K562 (cell line): ENCODE data around the gene BNC2. TPM values are rescaled to one million over a fixed set of nuclear protein-coding genes. Genes with fewer than 3 reads are reported as not detected.

Source experiments
- ATAC-seq: fragments of 200-7000 bp; cut with Tn5 transposase; 3 replicates; pipeline ENCODE4 v1.9.1; 2020; ENCODE audit warnings: moderate library complexity
- BruUV-seq: library from RNA; stranded (reverse); fragments of 400-500 nt; replicated peaks from 2 replicates; lab custom pipeline; 2021; lab: Mats Ljungman, UMichigan
- CTCF ChIA-PET: fragments of 300-600 bp; formaldehyde crosslinking; extraction: SDS; loops from one replicate; lab custom pipeline; 2021; ENCODE audit warnings: low intra/inter-chr PET ratio; lab: Yijun Ruan, JAX
- POLR2A ChIA-PET: fragments of 300-600, 350-650 bp; sonication (Branson Sonifier 250); formaldehyde crosslinking; extraction: SDS; loops from one replicate; lab custom pipeline; 2021; ENCODE audit warnings: antibody characterized with exemption, inconsistent platforms; lab: Yijun Ruan, JAX
- DNase-seq, 4 experiments: peaks; one replicate each; pipeline versions ENCODE4 v3.0.0 to v3.0.0-alpha.2; 2011 to 2018; ENCODE audit warnings: low spot score in 3 of 4, mixed read lengths in 3 of 4; ENCODE audit errors: extremely low read depth in 1 of 4
- FAIRE-seq: peaks from 2 replicates; lab custom pipeline; 2011; peaks lifted over from hg19 to GRCh38; lab: Jason Lieb, UNC
- H2AFZ ChIP-seq: 2 replicates; pipeline ENCODE4 v1.6.0; 2011; ENCODE audit warnings: low read depth, low read length, control low read depth, inconsistent platforms
- H3K27ac ChIP-seq: fragments of 200-600 bp; 3 replicates; pipeline ENCODE4 v1.8.0; 2011; ENCODE audit warnings: low read depth, mild to moderate bottlenecking, control low read depth, inconsistent platforms, low read length, moderate library complexity, mixed read lengths; ENCODE audit errors: extremely low read depth
- H3K27me3 ChIP-seq, 2 experiments: fragments of 300-600 bp in 1 of 2; 2 replicates in 1 of 2; 3 replicates in 1 of 2; pipeline versions ENCODE4 v1.6.0 to v1.8.0; 2011; ENCODE audit warnings: inconsistent platforms in 2 of 2, low read length in 2 of 2, mild to moderate bottlenecking in 1 of 2, mixed read lengths in 1 of 2, moderate library complexity in 1 of 2; ENCODE audit not compliant: control insufficient read depth in 2 of 2, insufficient read depth in 2 of 2
- H3K36me3 ChIP-seq: fragments of 300-600 bp; 3 replicates; pipeline ENCODE4 v1.8.0; 2011; ENCODE audit warnings: mild to moderate bottlenecking, low read length, inconsistent platforms; ENCODE audit not compliant: control insufficient read depth, insufficient read depth
- H3K4me1 ChIP-seq, 2 experiments: fragments of 200-600 bp in 1 of 2; replicated peaks in 1 of 2; 2 replicates in 1 of 2; 3 replicates in 1 of 2; pipeline versions ENCODE4 v1.5.1 to v1.8.0; 2011; ENCODE audit warnings: inconsistent platforms in 2 of 2, low read length in 2 of 2, mild to moderate bottlenecking in 1 of 2, mixed read lengths in 1 of 2, moderate library complexity in 1 of 2; ENCODE audit not compliant: control insufficient read depth in 2 of 2, insufficient read depth in 2 of 2
- H3K4me2 ChIP-seq: 2 replicates; pipeline ENCODE4 v1.6.1; 2011; ENCODE audit warnings: low read length, control low read depth, inconsistent platforms, mixed read lengths; ENCODE audit not compliant: insufficient read depth
- H3K4me3 ChIP-seq: fragments of 200-600 bp; sonication (generic), shearing (Covaris generic); 2 replicates; pipeline ENCODE4 v1.5.1; 2016; ENCODE audit warnings: control low read depth, inconsistent platforms
- H3K79me2 ChIP-seq: fragments of 200-600 bp; 3 replicates; pipeline ENCODE4 v1.8.0; 2011; ENCODE audit warnings: low read length, inconsistent platforms; ENCODE audit not compliant: control insufficient read depth, insufficient read depth
- H3K9ac ChIP-seq, 2 experiments: 2 replicates each; pipeline versions ENCODE4 v1.6.0 to v1.6.1; 2011; ENCODE audit warnings: low read depth in 2 of 2, low read length in 2 of 2, control low read depth in 1 of 2, inconsistent platforms in 1 of 2, mild to moderate bottlenecking in 1 of 2, mixed read lengths in 1 of 2; ENCODE audit not compliant: insufficient read depth in 1 of 2
- H3K9me1 ChIP-seq: one replicate; pipeline ENCODE4 v1.6.0; 2011; ENCODE audit warnings: inconsistent platforms, mild to moderate bottlenecking, low read length, moderate library complexity; ENCODE audit not compliant: control insufficient read depth, insufficient read depth
- H3K9me3 ChIP-seq: replicated peaks from 2 replicates; pipeline ENCODE4 v1.5.1; 2011; ENCODE audit warnings: low read depth, low read length, inconsistent platforms; ENCODE audit not compliant: control insufficient read depth, insufficient read depth
- H4K20me1 ChIP-seq: replicated peaks from 2 replicates; pipeline ENCODE4 v1.6.1; 2011; ENCODE audit warnings: low read length, inconsistent platforms, mixed read lengths; ENCODE audit not compliant: control insufficient read depth, insufficient read depth
- WGBS: fragments of 100-300 bp; shearing (Covaris generic); methylation state at CpG from one replicate; pipeline ENCODE4 v1.1.6; 2016; ENCODE audit warnings: low coverage, mixed read lengths; ENCODE audit not compliant: insufficient coverage; ENCODE audit errors: missing lambda C conversion rate; 5-methylcytosine and 5-hydroxymethylcytosine counted together
- in situ Hi-C: fragments of 300-500 bp; cut with MboI; formaldehyde crosslinking; loops from 4 replicates; pipeline ENCODE4 v1.15.0; 2018; ENCODE audit warnings: inconsistent platforms, mixed read lengths
- intact Hi-C: fragments of 100-400 bp; cut with micrococcal nuclease; formaldehyde crosslinking; loops from 2 replicates; pipeline ENCODE4 v1.14.2; 2022
- polyA plus RNA-seq, 8 experiments: library from polyadenylated mRNA; depleted of rRNA in 4 of 8; stranded (reverse) in 5 of 8; unstranded in 3 of 8; fragments of >200 nt; fragmentation: Nextera tagmentation in 2 of 8; fragmentation: Illumina TruSeq in 1 of 8; extraction: Ambion mirVana in 2 of 8; extraction: Trizol in 1 of 8; gene quantifications; 2 replicates each; pipeline versions ENCODE4 v1.2.1 to v1.2.3, GENCODE V29; 2011 to 2014; ENCODE audit warnings: inconsistent platforms in 1 of 8, missing spikeins in 1 of 8
- total RNA-seq, 7 experiments: library from RNA; depleted of rRNA in 6 of 7; stranded (reverse); fragments of >200 nt in 6 of 7; fragmentation: Illumina TruSeq in 2 of 7; extraction: Trizol in 2 of 7; gene quantifications; 2 replicates each; pipeline versions ENCODE4 v1.2.1 to v1.2.3, GENCODE V29; 2011 to 2021; ENCODE audit warnings: low replicate concordance in 1 of 7
- TF ChIP-seq, protein P1 (sequence below): fragments of 450-650 bp; IDR thresholded peaks from 2 replicates; pipeline ENCODE4 v1.6.1; 2016; ENCODE audit warnings: mild to moderate bottlenecking, moderate library complexity

BNC2 gene
- total and polyA plus RNA-seq, 9 of the 15 experiments (the other 6 are each of a cell fraction or from before 2014, with no cell fraction given), result not detected

DNA sequence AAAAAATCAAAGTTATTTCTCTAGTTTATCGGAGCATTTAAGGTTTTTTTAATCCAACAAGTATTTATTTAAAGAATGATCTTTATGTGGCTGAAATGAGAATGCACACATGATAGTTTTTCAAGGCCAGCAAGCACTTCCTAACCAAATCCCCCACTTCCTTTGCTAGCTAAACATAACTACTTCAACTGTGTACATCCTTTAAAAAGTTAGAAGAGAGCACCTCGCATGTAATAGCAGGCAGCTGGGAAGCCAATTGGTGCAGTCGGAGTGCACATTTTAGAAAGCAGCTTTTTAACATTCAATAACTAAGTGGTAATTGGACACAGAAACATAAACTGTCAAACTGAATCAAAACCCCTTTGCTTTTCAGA, 245.7 kb downstream of the BNC2 start:
- Histone ChIP-seq H3K9ac (no peak overlapping the region), H3K9me3 (no peaks in the 10 kb centered on the region), H2AFZ (no peak overlapping the region), H3K36me3 (no peaks in the 10 kb centered on the region), H3K9me1 (no peaks in the 10 kb centered on the region), H4K20me1 (no peaks in the 10 kb centered on the region), H3K4me1 (no peaks in the 10 kb centered on the region), H3K79me2 (no peaks in the 10 kb centered on the region), H3K27me3 (no peaks in the 10 kb centered on the region), H3K4me2 (no peak overlapping the region), H3K27ac (no peak overlapping the region), H3K4me3 (no peak overlapping the region)
- DNase-seq (no peak), FAIRE-seq (no peak), ATAC-seq (no peak)
- in situ Hi-C loops, result no loop called here
- intact Hi-C loops, result no loop called here
- ChIA-PET POLR2A (no interaction called here), CTCF (no interaction called here)
- WGBS, result 0% methylated on average over 3 of the region's 3 CpGs
- BruUV-seq, result no TSS peak
- TF ChIP-seq, protein P1, sequence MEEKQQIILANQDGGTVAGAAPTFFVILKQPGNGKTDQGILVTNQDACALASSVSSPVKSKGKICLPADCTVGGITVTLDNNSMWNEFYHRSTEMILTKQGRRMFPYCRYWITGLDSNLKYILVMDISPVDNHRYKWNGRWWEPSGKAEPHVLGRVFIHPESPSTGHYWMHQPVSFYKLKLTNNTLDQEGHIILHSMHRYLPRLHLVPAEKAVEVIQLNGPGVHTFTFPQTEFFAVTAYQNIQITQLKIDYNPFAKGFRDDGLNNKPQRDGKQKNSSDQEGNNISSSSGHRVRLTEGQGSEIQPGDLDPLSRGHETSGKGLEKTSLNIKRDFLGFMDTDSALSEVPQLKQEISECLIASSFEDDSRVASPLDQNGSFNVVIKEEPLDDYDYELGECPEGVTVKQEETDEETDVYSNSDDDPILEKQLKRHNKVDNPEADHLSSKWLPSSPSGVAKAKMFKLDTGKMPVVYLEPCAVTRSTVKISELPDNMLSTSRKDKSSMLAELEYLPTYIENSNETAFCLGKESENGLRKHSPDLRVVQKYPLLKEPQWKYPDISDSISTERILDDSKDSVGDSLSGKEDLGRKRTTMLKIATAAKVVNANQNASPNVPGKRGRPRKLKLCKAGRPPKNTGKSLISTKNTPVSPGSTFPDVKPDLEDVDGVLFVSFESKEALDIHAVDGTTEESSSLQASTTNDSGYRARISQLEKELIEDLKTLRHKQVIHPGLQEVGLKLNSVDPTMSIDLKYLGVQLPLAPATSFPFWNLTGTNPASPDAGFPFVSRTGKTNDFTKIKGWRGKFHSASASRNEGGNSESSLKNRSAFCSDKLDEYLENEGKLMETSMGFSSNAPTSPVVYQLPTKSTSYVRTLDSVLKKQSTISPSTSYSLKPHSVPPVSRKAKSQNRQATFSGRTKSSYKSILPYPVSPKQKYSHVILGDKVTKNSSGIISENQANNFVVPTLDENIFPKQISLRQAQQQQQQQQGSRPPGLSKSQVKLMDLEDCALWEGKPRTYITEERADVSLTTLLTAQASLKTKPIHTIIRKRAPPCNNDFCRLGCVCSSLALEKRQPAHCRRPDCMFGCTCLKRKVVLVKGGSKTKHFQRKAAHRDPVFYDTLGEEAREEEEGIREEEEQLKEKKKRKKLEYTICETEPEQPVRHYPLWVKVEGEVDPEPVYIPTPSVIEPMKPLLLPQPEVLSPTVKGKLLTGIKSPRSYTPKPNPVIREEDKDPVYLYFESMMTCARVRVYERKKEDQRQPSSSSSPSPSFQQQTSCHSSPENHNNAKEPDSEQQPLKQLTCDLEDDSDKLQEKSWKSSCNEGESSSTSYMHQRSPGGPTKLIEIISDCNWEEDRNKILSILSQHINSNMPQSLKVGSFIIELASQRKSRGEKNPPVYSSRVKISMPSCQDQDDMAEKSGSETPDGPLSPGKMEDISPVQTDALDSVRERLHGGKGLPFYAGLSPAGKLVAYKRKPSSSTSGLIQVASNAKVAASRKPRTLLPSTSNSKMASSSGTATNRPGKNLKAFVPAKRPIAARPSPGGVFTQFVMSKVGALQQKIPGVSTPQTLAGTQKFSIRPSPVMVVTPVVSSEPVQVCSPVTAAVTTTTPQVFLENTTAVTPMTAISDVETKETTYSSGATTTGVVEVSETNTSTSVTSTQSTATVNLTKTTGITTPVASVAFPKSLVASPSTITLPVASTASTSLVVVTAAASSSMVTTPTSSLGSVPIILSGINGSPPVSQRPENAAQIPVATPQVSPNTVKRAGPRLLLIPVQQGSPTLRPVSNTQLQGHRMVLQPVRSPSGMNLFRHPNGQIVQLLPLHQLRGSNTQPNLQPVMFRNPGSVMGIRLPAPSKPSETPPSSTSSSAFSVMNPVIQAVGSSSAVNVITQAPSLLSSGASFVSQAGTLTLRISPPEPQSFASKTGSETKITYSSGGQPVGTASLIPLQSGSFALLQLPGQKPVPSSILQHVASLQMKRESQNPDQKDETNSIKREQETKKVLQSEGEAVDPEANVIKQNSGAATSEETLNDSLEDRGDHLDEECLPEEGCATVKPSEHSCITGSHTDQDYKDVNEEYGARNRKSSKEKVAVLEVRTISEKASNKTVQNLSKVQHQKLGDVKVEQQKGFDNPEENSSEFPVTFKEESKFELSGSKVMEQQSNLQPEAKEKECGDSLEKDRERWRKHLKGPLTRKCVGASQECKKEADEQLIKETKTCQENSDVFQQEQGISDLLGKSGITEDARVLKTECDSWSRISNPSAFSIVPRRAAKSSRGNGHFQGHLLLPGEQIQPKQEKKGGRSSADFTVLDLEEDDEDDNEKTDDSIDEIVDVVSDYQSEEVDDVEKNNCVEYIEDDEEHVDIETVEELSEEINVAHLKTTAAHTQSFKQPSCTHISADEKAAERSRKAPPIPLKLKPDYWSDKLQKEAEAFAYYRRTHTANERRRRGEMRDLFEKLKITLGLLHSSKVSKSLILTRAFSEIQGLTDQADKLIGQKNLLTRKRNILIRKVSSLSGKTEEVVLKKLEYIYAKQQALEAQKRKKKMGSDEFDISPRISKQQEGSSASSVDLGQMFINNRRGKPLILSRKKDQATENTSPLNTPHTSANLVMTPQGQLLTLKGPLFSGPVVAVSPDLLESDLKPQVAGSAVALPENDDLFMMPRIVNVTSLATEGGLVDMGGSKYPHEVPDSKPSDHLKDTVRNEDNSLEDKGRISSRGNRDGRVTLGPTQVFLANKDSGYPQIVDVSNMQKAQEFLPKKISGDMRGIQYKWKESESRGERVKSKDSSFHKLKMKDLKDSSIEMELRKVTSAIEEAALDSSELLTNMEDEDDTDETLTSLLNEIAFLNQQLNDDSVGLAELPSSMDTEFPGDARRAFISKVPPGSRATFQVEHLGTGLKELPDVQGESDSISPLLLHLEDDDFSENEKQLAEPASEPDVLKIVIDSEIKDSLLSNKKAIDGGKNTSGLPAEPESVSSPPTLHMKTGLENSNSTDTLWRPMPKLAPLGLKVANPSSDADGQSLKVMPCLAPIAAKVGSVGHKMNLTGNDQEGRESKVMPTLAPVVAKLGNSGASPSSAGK, result no peak
